HepG2 (cell line): ENCODE results near the gene TNS4. TPM values are rescaled to one million over a fixed set of nuclear protein-coding genes. Genes with fewer than 3 reads are reported as not detected.
A peak's percentile ranks its signal among the peaks of the same experiment; 100 is the strongest.

Experiments
- AGO2 ChIP-seq: fragments of 200-400 bp; formaldehyde crosslinking; optimal IDR thresholded peaks from 2 replicates; pipeline ENCODE3; 2017; ENCODE audit warnings: mild to moderate bottlenecking, low read depth, low read length, moderate library complexity
- KLF13 ChIP-seq: sonication (generic); formaldehyde crosslinking; IDR thresholded peaks from 2 replicates; pipeline ENCODE4 v1.4.0; 2020; ENCODE audit warnings: mild to moderate bottlenecking, missing genetic modification reagents
- KLF16 ChIP-seq, 2 experiments: sonication (generic) in 1 of 2; formaldehyde crosslinking in 1 of 2; IDR thresholded peaks; 2 replicates each; pipeline versions ENCODE4 v1.6.1 to v1.8.0; 2016 to 2023; ENCODE audit warnings: missing genetic modification reagents in 2 of 2, missing compliant biosample characterization in 1 of 2
- MAF1 ChIP-seq: sonication (generic); formaldehyde crosslinking; IDR thresholded peaks from 2 replicates; pipeline ENCODE4 v1.5.0; 2020; ENCODE audit warnings: missing genetic modification reagents, borderline replicate concordance
- MZF1 ChIP-seq: sonication (generic); formaldehyde crosslinking; IDR thresholded peaks from 2 replicates; pipeline ENCODE4 v1.8.1; 2023; ENCODE audit warnings: mild to moderate bottlenecking, missing genetic modification reagents, borderline replicate concordance
- NCOR1 ChIP-seq: fragments of 200-600 bp; sonication (generic); IDR thresholded peaks from 2 replicates; pipeline ENCODE4 v1.7.0; 2017; ENCODE audit warnings: antibody characterized with exemption, low read length, borderline replicate concordance
- RELA ChIP-seq: sonication (generic); formaldehyde crosslinking; IDR thresholded peaks from 2 replicates; pipeline ENCODE4 v1.4.0; 2020; ENCODE audit warnings: missing genetic modification reagents
- REXO4 ChIP-seq: sonication (generic); formaldehyde crosslinking; IDR thresholded peaks from 2 replicates; pipeline ENCODE4 v1.8.0; 2022; ENCODE audit warnings: missing genetic modification reagents, mild to moderate bottlenecking, borderline replicate concordance
- ZBTB33 ChIP-seq: sonication (generic); formaldehyde crosslinking; IDR thresholded peaks from 2 replicates; pipeline ENCODE4 v1.4.0; 2020; ENCODE audit warnings: missing genetic modification reagents
- ZIK1 ChIP-seq: sonication (generic); formaldehyde crosslinking; IDR thresholded peaks from 2 replicates; pipeline ENCODE4 v1.5.0; 2020; ENCODE audit warnings: mild to moderate bottlenecking, low read depth, missing genetic modification reagents, borderline replicate concordance
- ZNF44 ChIP-seq: sonication (generic); formaldehyde crosslinking; IDR thresholded peaks from 2 replicates; pipeline ENCODE4 v1.5.1; 2020; ENCODE audit warnings: mild to moderate bottlenecking, missing genetic modification reagents
- ZNF772 ChIP-seq: sonication (generic); formaldehyde crosslinking; IDR thresholded peaks from 2 replicates; pipeline ENCODE4 v1.5.0; 2020; ENCODE audit warnings: mild to moderate bottlenecking, missing genetic modification reagents
- ZNF790 ChIP-seq: sonication (generic); formaldehyde crosslinking; IDR thresholded peaks from 2 replicates; pipeline ENCODE4 v1.8.0; 2022; ENCODE audit warnings: missing genetic modification reagents, mild to moderate bottlenecking, borderline replicate concordance
- polyA plus RNA-seq, 8 experiments: library from polyadenylated mRNA; depleted of rRNA in 3 of 8; stranded (reverse) in 7 of 8; unstranded in 1 of 8; fragments of >200 nt; fragmentation: Illumina TruSeq in 4 of 8; extraction: Trizol in 4 of 8; gene quantifications; 2 replicates each; pipeline versions ENCODE4 v1.2.1 to v1.2.3, GENCODE V29; 2011 to 2016; ENCODE audit warnings: low read depth in 4 of 8, missing spikeins in 1 of 8, mixed read lengths in 1 of 8; ENCODE audit not compliant: insufficient read depth in 1 of 8
- total RNA-seq, 5 experiments: library from RNA; depleted of rRNA; stranded (reverse); fragments of >200 nt; fragmentation: Illumina TruSeq; extraction: Trizol; gene quantifications; 2 replicates each; pipeline ENCODE4 v1.2.3, GENCODE V29; 2016; ENCODE audit warnings: low read depth in 1 of 5
- TF ChIP-seq, protein P1 (sequence below): sonication (generic); formaldehyde crosslinking; IDR thresholded peaks from 2 replicates; pipeline ENCODE4 v1.4.0; 2020; ENCODE audit warnings: missing genetic modification reagents
- TF ChIP-seq, protein P2 (sequence below), 2 experiments: sonication (generic) in 1 of 2; formaldehyde crosslinking in 1 of 2; IDR thresholded peaks; 2 replicates each; pipeline versions ENCODE4 v1.6.1 to v1.9.0; 2014 to 2022; ENCODE audit warnings: antibody characterized with exemption in 1 of 2, borderline replicate concordance in 1 of 2, inconsistent platforms in 1 of 2, low read depth in 1 of 2, missing genetic modification reagents in 1 of 2
- TF ChIP-seq, protein P3 (sequence below): IDR thresholded peaks from 2 replicates; pipeline ENCODE4 v1.6.1; 2012; ENCODE audit warnings: inconsistent platforms

Gene TNS4
- total and polyA plus RNA-seq, 2 of the 13 experiments (the other 11 are each of a cell fraction or from before 2014, with no cell fraction given) = 0.58 to 2.1 TPM

DNA sequence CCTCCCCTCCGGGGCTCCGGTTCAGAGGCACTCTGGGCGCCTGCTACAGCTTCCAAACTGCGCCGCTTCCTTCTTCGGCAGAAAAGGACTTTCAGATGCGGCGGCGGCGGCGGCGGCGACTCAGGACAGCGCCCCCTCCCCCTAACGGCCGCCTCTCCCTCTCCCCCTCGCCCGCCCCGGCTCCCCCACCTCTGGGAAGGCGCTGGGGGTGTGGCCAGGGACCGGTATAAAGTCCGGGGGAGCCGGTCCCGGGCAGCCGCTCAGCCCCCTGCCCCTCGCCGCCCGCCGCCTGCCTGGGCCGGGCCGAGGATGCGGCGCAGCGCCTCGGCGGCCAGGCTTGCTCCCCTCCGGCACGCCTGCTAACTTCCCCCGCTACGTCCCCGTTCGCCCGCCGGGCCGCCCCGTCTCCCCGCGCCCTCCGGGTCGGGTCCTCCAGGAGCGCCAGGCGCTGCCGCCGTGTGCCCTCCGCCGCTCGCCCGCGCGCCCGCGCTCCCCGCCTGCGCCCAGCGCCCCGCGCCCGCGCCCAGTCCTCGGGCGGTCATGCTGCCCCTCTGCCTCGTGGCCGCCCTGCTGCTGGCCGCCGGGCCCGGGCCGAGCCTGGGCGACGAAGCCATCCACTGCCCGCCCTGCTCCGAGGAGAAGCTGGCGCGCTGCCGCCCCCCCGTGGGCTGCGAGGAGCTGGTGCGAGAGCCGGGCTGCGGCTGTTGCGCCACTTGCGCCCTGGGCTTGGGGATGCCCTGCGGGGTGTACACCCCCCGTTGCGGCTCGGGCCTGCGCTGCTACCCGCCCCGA lies 58.0 kb downstream of the TNS4 start, which contains the start of gene IGFBP4 (continued):
- TF ChIP-seq KLF16 (CRISPR knock-in tag; IDR thresholded peaks at IDR 0.05) (peak; percentile 72; a peak in 2 of 4 replicates), RELA (CRISPR knock-in tag) (0 out of 2 replicates have a peak, but pooled peaks have one; percentile 36), KLF13 (CRISPR knock-in tag) (no peak; the same call in 1 of the 2 replicates), ZNF790 (CRISPR knock-in tag) (no peak), ZBTB33 (CRISPR knock-in tag) (0 out of 2 replicates have a peak, but pooled peaks have one; percentile 63), ZNF772 (CRISPR knock-in tag) (peak; percentile 68; the same call in 1 of the 2 replicates), ZIK1 (CRISPR knock-in tag) (peak; percentile 89; the same call in 1 of the 2 replicates), NCOR1 (no peak), ZNF44 (CRISPR knock-in tag) (no peak), MAF1 (CRISPR knock-in tag) (no peak), AGO2 (no peak), REXO4 (no peak), MZF1 (CRISPR knock-in tag) (no peak)
- TF ChIP-seq, protein P1, sequence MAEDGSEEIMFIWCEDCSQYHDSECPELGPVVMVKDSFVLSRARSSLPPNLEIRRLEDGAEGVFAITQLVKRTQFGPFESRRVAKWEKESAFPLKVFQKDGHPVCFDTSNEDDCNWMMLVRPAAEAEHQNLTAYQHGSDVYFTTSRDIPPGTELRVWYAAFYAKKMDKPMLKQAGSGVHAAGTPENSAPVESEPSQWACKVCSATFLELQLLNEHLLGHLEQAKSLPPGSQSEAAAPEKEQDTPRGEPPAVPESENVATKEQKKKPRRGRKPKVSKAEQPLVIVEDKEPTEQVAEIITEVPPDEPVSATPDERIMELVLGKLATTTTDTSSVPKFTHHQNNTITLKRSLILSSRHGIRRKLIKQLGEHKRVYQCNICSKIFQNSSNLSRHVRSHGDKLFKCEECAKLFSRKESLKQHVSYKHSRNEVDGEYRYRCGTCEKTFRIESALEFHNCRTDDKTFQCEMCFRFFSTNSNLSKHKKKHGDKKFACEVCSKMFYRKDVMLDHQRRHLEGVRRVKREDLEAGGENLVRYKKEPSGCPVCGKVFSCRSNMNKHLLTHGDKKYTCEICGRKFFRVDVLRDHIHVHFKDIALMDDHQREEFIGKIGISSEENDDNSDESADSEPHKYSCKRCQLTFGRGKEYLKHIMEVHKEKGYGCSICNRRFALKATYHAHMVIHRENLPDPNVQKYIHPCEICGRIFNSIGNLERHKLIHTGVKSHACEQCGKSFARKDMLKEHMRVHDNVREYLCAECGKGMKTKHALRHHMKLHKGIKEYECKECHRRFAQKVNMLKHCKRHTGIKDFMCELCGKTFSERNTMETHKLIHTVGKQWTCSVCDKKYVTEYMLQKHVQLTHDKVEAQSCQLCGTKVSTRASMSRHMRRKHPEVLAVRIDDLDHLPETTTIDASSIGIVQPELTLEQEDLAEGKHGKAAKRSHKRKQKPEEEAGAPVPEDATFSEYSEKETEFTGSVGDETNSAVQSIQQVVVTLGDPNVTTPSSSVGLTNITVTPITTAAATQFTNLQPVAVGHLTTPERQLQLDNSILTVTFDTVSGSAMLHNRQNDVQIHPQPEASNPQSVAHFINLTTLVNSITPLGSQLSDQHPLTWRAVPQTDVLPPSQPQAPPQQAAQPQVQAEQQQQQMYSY (CRISPR knock-in tag) = peak; percentile 63; the same call in 1 of the 2 replicates
- TF ChIP-seq, protein P2, sequence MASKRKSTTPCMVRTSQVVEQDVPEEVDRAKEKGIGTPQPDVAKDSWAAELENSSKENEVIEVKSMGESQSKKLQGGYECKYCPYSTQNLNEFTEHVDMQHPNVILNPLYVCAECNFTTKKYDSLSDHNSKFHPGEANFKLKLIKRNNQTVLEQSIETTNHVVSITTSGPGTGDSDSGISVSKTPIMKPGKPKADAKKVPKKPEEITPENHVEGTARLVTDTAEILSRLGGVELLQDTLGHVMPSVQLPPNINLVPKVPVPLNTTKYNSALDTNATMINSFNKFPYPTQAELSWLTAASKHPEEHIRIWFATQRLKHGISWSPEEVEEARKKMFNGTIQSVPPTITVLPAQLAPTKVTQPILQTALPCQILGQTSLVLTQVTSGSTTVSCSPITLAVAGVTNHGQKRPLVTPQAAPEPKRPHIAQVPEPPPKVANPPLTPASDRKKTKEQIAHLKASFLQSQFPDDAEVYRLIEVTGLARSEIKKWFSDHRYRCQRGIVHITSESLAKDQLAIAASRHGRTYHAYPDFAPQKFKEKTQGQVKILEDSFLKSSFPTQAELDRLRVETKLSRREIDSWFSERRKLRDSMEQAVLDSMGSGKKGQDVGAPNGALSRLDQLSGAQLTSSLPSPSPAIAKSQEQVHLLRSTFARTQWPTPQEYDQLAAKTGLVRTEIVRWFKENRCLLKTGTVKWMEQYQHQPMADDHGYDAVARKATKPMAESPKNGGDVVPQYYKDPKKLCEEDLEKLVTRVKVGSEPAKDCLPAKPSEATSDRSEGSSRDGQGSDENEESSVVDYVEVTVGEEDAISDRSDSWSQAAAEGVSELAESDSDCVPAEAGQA (IDR thresholded peaks at IDR 0.05; ENCODE audit: low read depth) = no peak
- TF ChIP-seq, protein P2 (CRISPR knock-in tag; IDR thresholded peaks at IDR 0.05; ENCODE audit: borderline replicate concordance) = peak; percentile 90; the same call in 1 of the 2 replicates
- TF ChIP-seq, protein P3, sequence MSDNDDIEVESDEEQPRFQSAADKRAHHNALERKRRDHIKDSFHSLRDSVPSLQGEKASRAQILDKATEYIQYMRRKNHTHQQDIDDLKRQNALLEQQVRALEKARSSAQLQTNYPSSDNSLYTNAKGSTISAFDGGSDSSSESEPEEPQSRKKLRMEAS = peak; percentile 97
